A673 (cell line): ENCODE measurements around the gene GOLGB1. TPM values are rescaled to one million over a fixed set of nuclear protein-coding genes. Genes with fewer than 3 reads are reported as not detected.

Experiments
- BruUV-seq: library from RNA; stranded (reverse); fragments of 400-500 nt; replicated peaks from 2 replicates; lab custom pipeline; 2021; lab: Mats Ljungman, UMichigan
- CTCF ChIA-PET: fragments of 300-600 bp; sonication (Branson Sonifier 250); formaldehyde crosslinking; loops from one replicate; lab custom pipeline; 2022; ENCODE audit warnings: antibody characterized with exemption; lab: Charles Lee
- POLR2A ChIA-PET: fragments of 300-600 bp; sonication (Branson Sonifier 250); formaldehyde crosslinking; loops from one replicate; lab custom pipeline; 2022; ENCODE audit warnings: antibody characterized with exemption; ENCODE audit not compliant: low non-redundant PET; lab: Charles Lee
- DNase-seq: peaks from one replicate; pipeline ENCODE4 v3.0.0-alpha.2; 2015; ENCODE audit warnings: low spot score
- H3K27ac ChIP-seq: fragments of 200-600 bp; sonication (generic); 2 replicates; pipeline ENCODE4 v1.5.1; 2016; ENCODE audit warnings: mixed run types, low read depth, mild to moderate bottlenecking, mixed read lengths, antibody characterized with exemption, low read length; ENCODE audit not compliant: poor library complexity, severe bottlenecking
- H3K27me3 ChIP-seq: fragments of 200-600 bp; sonication (generic); replicated peaks from 2 replicates; pipeline ENCODE4 v1.6.1; 2017; ENCODE audit warnings: mixed run types, low read depth, mild to moderate bottlenecking, mixed read lengths, antibody characterized with exemption, low read length; ENCODE audit not compliant: insufficient read depth, poor library complexity
- H3K36me3 ChIP-seq: fragments of 200-600 bp; sonication (generic); 2 replicates; pipeline ENCODE4 v1.6.1; 2016; ENCODE audit warnings: mixed run types, mild to moderate bottlenecking, mixed read lengths, antibody characterized with exemption, low read length; ENCODE audit not compliant: insufficient read depth, poor library complexity, severe bottlenecking
- H3K4me1 ChIP-seq: fragments of 200-600 bp; sonication (generic); 2 replicates; pipeline ENCODE4 v1.6.1; 2017; ENCODE audit warnings: mixed run types, mild to moderate bottlenecking, mixed read lengths, antibody characterized with exemption, low read length; ENCODE audit not compliant: insufficient read depth, poor library complexity, severe bottlenecking
- H3K4me3 ChIP-seq: fragments of 200-600 bp; sonication (generic); 2 replicates; pipeline ENCODE4 v1.5.1; 2016; ENCODE audit warnings: low read depth, mixed run types, mild to moderate bottlenecking, mixed read lengths, low read length; ENCODE audit not compliant: poor library complexity, severe bottlenecking
- H3K9me3 ChIP-seq: fragments of 200-600 bp; sonication (generic); 2 replicates; pipeline ENCODE4 v1.6.1; 2016; ENCODE audit warnings: mixed run types, low read depth, mild to moderate bottlenecking, mixed read lengths, antibody characterized with exemption, low read length; ENCODE audit not compliant: poor library complexity, severe bottlenecking
- CTCF ChIP-seq: fragments of 300-800, 200-600 bp; sonication (generic); conservative IDR thresholded peaks from 2 replicates; pipeline ENCODE4 v1.5.1; 2017; ENCODE audit warnings: low read depth, mild to moderate bottlenecking, antibody characterized with exemption, low read length, moderate library complexity, mixed read lengths
- EZH2 ChIP-seq: fragments of 200-600 bp; sonication (generic); IDR thresholded peaks from 2 replicates; pipeline ENCODE4 v1.6.1; 2017; ENCODE audit warnings: borderline replicate concordance, low read depth, mild to moderate bottlenecking, mixed read lengths, antibody characterized with exemption, low read length; ENCODE audit not compliant: poor library complexity, severe bottlenecking
- intact Hi-C: fragments of 100-400 bp; cut with micrococcal nuclease; formaldehyde crosslinking; loops from one replicate; pipeline ENCODE4 v1.10.0; 2022; ENCODE audit not compliant: unreplicated experiment
- total RNA-seq: library from RNA; stranded (reverse); gene quantifications from 2 replicates; pipeline ENCODE4 v1.2.3, GENCODE V29; 2021

GOLGB1 gene
- total RNA-seq, 1 experiment from 2014 or later: 19.9 TPM

GRCh38 chr3:121659586-121659985 is 90.0 kb downstream of the GOLGB1 start:
- DNase-seq: no peak
- POLR2A ChIA-PET: no interaction called here
- Histone ChIP-seq H3K36me3 (peaks cover 8% of the 10 kb centered on the region), H3K27me3 (no peaks in the 10 kb centered on the region), H3K27ac (peak overlapping the region; percentile 89), H3K9me3 (no peaks in the 10 kb centered on the region), H3K4me1 (peaks cover 25% of the 10 kb centered on the region), H3K4me3 (peak overlapping the region; percentile 49)
- no TSS peak for BruUV-seq
- CTCF ChIA-PET: no interaction called here
- intact Hi-C loops: no loop called here
- TF ChIP-seq CTCF (no peak), EZH2 (no peak)

GRCh38 chr3:121658716-121659435 is 90.7 kb downstream of the GOLGB1 start:
- CTCF ChIA-PET: no interaction called here
- POLR2A ChIA-PET: no interaction called here
- Histone ChIP-seq H3K4me3 (no peak overlapping the region), H3K9me3 (no peaks in the 10 kb centered on the region), H3K27me3 (no peaks in the 10 kb centered on the region), H3K27ac (no peak overlapping the region), H3K4me1 (peaks cover 25% of the 10 kb centered on the region), H3K36me3 (peaks cover 8% of the 10 kb centered on the region)
- DNase-seq: no peak
- no peak for TF ChIP-seq EZH2
- no peak for TF ChIP-seq CTCF
- BruUV-seq: no TSS peak
- intact Hi-C loops: no loop called here

- no peak for DNase-seq
- peaks cover 14% of the 10 kb centered on the region for H3K4me1 ChIP-seq
- H3K27ac ChIP-seq: no peak overlapping the region
- TF ChIP-seq CTCF (no peak), EZH2 (no peak)
- ChIA-PET POLR2A (no interaction called here), CTCF (no interaction called here)
- intact Hi-C loops: no loop called here
- H3K36me3 ChIP-seq: peaks cover 18% of the 10 kb centered on the region
- BruUV-seq: no TSS peak
- H3K9me3 ChIP-seq: peaks cover 5% of the 10 kb centered on the region
- H3K4me3 ChIP-seq: no peak overlapping the region
- H3K27me3 ChIP-seq: no peaks in the 10 kb centered on the region
These were observed 94.8 kb downstream of the GOLGB1 start for GRCh38 chr3:121654493-121655385.
